ENCODE measurements around the gene PXT1.
"Not testable (repeated sequence)": the region's sequence is repeated elsewhere in the genome, so short reads cannot be mapped to it uniquely, and the experiment has no call there.

Gene PXT1

GRCh38 chr6:36443471-36444428, 1.1 kb upstream of the PXT1 start:
- DNase-seq = no peak

- no peak for DNase-seq
Measured at GRCh38 chr6:36442103-36442670, 467 bp downstream of the PXT1 start.

GRCh38 chr6:36441307-36441894, 1.3 kb downstream of the PXT1 start:
- DNase-seq = peak; percentile 32 to 69

- no peak for DNase-seq
Measured at GRCh38 chr6:36436466-36436865, 6.2 kb downstream of the PXT1 start.

GRCh38 chr6:36432151-36432671, 10.4 kb downstream of the PXT1 start:
- DNase-seq = no peak

- DNase-seq = no peak
Measured at GRCh38 chr6:36431197-36431596, 11.5 kb downstream of the PXT1 start.

DNA sequence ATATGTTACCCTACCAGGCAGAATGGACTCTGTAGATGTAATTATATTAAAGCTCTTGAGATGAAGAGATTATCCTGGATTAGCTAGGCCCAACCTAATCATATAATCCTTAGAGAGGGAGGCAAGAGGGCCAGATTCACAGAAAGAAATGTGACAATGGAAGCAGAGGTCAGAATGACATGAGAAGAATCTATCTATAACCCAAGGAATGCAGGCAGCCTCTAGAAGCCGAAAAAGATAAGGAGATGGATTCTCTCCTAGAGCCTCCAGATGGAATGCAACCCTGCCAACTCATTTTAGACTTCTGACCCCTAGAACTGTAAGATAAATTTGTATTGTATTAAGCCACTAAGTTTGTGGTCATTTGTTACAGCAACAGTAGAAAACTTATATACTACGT, 12.3 kb downstream of the PXT1 start:
- no peak for DNase-seq

DNA sequence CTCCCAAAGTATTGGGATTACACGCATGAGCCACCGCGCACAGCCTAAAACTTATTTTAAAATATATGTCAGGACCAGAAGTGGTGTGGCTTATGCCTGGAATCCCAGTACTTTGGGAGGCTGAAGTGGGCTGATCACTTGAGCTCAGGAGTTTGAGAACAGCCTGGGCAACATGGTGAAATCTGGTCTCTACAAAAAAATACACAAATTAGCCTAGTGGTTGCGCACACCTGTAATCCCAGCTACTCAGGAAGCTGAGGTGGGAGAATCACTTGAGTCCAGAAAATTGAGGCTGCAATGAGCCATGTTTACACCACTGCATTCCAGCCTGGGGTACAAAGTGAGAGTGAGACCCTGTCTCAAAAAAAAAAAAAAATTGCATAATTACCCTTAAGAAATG, 13.7 kb downstream of the PXT1 start:
- DNase-seq = no peak

DNA sequence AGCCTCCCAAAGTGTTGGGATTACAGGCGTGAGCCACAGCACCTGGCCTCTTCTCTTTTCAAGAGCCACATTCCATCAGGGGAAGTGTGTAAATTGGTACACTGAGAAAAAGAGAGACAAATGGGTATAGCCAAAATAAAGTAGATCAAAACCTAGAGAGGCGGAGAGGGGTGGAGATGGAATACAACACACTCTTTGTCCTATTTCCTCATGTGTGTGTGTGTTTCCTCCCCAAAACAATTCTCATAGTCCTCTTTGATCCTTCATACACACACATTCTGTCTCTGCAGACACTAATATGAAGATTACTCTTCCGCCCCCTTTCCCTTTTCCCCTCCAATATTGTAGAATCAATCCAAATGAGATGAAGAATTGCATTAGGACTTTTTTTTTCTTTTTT, 16.0 kb downstream of the PXT1 start:
- no peak for DNase-seq

DNA sequence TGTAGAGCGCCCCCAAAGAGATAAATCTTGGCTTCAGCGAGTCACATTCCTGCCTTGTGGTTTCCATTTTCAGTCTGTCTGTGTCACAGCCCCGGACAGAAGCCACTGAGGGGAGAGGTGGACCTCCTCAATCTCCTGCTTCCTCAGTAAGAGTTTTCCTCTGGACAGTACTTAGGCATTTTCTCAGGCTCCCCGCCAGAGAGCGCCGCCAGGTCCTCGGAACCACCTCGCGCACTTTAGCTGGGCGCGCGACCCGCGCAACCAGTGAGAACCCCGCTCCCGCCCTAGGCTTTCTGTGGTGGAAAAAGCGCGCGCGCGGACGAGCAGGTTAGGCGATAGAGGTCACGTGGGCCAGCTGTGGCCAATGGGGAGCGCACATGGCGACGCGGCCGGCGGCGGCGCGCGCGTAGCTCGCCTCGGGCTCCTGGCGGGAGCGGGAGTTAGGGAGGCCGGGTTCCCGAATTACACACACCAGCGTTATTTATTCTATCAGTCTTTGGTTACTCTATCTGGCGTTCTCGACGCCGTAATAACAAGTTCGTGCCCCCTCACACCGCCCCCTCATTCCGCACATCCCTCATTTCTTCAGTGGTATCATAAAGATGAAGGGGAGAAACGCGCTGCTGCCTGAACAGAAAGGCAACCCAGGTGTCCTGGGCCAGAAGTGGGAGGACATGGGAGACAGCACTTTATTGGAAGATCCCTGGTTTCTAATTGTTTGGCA, 19.4 kb downstream of the PXT1 start:
- DNase-seq = peak; percentile 96 to 99

- DNase-seq = no peak
Measured at GRCh38 chr6:36422714-36423100, 19.9 kb downstream of the PXT1 start.

GRCh38 chr6:36419310-36419709, 23.3 kb downstream of the PXT1 start:
- DNase-seq = no peak

DNA sequence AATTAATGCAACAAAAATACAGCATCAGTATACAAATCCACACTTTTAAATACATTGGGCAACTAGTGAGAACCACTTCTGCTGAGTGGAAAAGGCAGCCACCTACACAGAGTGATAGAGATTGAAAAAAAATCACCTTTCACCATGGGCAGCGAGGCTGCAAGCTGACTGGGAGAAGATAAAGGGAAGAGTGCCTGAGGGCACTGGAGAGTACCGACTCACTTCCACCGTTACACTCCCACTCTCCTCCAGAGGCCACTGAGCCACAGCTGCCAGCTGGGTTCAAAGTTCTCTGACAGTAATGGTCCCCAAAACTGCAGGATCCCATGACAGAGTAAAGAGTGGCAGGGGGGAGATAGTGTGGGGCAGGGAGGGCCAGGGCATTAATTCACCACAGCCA, 24.1 kb downstream of the PXT1 start:
- no peak for DNase-seq

DNA sequence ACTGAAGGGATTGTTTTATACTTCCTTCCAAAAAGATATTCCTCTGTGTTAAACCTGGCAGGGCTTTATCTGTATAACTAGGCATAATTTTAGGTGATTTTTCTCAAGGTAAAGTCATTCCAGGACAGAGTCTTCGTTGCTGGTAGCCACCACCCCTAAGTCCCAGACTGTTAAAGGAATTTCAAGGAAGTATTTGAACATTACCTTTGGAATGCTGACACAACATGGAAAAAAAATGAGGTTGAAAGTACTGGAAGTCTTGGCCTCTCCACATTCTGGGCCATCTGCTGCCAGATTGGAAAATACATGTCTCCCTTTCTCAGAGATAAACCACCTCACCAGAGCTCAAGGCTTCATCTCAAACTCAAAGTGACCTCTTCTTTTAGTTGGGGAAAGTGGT, 28.2 kb downstream of the PXT1 start:
- no peak for DNase-seq

- no peak for DNase-seq
Measured at GRCh38 chr6:36413489-36414480, 28.9 kb downstream of the PXT1 start.

DNA sequence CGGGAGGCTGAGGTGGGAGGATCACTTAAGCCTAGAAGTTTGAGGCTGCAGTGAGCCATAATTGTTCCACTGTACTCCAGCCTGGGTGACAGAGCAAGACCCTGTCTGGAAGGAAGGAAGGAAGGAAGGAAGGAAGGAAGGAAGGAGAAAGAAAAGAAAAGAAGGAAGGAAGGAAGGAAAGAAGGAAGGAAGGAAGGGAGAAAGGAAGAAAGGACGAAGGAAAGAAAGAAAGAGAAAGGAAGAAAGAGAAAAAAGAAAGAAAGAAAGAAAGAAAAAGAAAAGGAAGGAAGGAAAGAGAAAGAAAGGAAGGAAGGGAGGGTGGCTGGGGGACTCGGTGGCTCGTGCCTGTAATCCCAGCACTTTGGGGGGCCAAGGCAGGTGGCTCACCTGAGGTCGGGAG, 32.9 kb downstream of the PXT1 start:
- DNase-seq = not testable (repeated sequence)

DNA sequence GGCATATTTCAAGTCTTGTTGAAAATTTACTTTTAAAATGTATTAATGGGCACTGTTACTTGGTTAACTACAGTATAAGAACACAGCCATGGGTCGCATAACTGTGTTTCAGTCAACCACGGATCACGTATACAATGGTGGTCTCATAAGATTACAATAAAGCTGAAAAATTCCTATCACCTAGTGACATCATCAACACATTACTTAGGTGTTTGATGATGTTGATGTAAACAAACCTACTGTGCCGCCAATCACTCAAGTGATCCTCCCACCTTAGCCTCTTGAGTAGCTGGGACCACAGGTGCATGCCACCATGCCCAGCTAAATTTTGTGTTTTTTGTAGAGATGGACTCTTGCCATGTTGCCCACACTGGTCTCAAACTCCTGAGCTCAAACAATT, 38.5 kb downstream of the PXT1 start:
- no peak for DNase-seq

DNA sequence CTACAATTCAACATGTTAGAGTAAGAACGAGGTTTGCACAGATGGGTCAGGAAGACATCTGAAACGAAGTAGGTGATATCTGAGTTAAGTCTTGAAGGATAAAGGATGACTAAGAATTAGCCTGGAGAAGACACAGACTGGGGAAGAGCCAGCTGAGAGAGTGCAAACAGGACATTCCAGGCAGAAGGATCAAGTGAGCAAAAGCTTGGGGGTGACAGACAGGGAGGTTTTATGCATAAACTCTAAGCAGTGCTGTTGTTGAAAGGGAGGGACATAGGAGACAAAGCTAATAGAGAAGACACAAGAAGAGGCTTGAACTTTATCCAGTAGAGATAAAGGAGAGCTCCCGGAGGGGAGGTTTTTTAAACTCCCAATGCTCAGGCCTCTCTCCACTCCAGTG, 40.2 kb downstream of the PXT1 start:
- no peak for DNase-seq

DNA sequence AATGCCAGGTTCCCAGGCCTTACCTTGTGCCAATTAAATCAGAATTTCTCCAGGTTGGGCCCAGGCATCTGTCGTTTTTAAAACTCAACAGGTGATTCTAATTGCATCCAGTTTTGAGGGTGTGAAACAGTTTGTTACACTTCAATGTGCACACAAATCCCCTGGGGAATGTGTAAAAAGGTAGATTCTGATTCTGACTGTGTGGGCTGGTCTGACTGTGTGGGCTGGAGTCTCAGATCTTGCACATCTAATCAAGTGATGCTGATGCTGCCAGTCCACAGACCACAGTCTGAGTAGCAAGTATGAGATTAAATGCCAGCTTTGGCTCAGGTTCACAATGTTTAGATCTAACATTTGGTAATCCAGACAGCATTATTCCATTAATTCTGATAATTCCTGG, 42.7 kb downstream of the PXT1 start:
- no peak for DNase-seq

- DNase-seq = no peak
Measured at GRCh38 chr6:36392621-36393020, 50.0 kb downstream of the PXT1 start.

DNA sequence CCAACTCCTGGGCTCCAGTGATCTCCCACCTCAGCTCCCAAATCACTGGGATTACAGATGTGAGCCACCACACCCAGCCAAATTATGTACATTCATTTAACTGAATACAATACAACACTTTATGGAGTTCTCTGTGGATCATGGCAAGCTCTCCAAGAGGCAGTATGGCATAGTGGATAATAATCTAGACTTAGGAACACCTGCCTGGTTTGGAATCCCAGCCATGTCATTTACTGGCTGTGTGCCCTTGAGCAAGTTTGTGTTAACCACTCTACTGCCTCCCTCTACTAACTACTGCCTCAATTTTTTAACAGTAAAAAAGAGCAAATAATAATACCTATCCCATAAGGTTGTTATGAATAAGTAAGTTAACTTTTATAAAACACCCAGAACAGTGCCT, 53.3 kb downstream of the PXT1 start:
- no peak for DNase-seq
